Caco-2 (cell line): Measurements from ENCODE around the gene PCDHA6. TPM values are rescaled to one million over a fixed set of nuclear protein-coding genes. Genes with fewer than 3 reads are reported as not detected.
"Not testable (repeated sequence)": the region's sequence is repeated elsewhere in the genome, so short reads cannot be mapped to it uniquely, and the experiment has no call there.

Source experiments
- BruUV-seq: library from RNA; stranded (reverse); fragments of 400-500 nt; replicated peaks from 2 replicates; lab custom pipeline; 2021; lab: Mats Ljungman, UMichigan
- CTCF ChIA-PET: fragments of 300-600 bp; sonication (Branson Sonifier 250); formaldehyde crosslinking; loops from one replicate; lab custom pipeline; 2022; ENCODE audit warnings: antibody characterized with exemption; lab: Charles Lee
- POLR2A ChIA-PET: fragments of 300-600 bp; sonication (Branson Sonifier 250); formaldehyde crosslinking; loops from one replicate; lab custom pipeline; 2022; ENCODE audit warnings: antibody characterized with exemption; lab: Charles Lee
- DNase-seq, 2 experiments: peaks; one replicate each; pipeline versions ENCODE4 v3.0.0 to v3.0.0-alpha.2; 2020 to 2022
- H3K27me3 ChIP-seq: replicated peaks from 2 replicates; pipeline ENCODE4 v1.6.0; 2011; ENCODE audit warnings: low read length; ENCODE audit not compliant: control insufficient read depth, insufficient read depth
- H3K36me3 ChIP-seq: 2 replicates; pipeline ENCODE4 v1.5.1; 2011; ENCODE audit warnings: low read length; ENCODE audit not compliant: control insufficient read depth, insufficient read depth
- H3K4me1 ChIP-seq: fragments of 250-450 bp; sonication (Bioruptor Pico); 2 replicates; pipeline ENCODE4 v1.5.1; 2020; ENCODE audit warnings: mild to moderate bottlenecking
- H3K4me3 ChIP-seq: 2 replicates; pipeline ENCODE4 v1.5.1; 2011; ENCODE audit warnings: low read depth, mild to moderate bottlenecking, control low read depth, low read length
- H3K9me3 ChIP-seq: fragments of 250-450 bp; sonication (Bioruptor Pico); 2 replicates; pipeline ENCODE4 v1.5.1; 2020; ENCODE audit warnings: mild to moderate bottlenecking, moderate library complexity
- H3K27ac Mint-ChIP-seq: one replicate; pipeline ENCODE4 v1.8.0; 2022; ENCODE audit warnings: mixed read lengths; ENCODE audit not compliant: unreplicated experiment
- H3K27me3 Mint-ChIP-seq: one replicate; pipeline ENCODE4 v1.8.0; 2022; ENCODE audit warnings: mixed read lengths; ENCODE audit not compliant: insufficient read depth, unreplicated experiment
- H3K36me3 Mint-ChIP-seq: one replicate; pipeline ENCODE4 v1.8.0; 2022; ENCODE audit warnings: mild to moderate bottlenecking, mixed read lengths; ENCODE audit not compliant: insufficient read depth, unreplicated experiment
- H3K4me1 Mint-ChIP-seq: one replicate; pipeline ENCODE4 v1.8.0; 2022; ENCODE audit warnings: low read depth, mixed read lengths; ENCODE audit not compliant: unreplicated experiment
- H3K4me3 Mint-ChIP-seq: one replicate; pipeline ENCODE4 v1.8.0; 2022; ENCODE audit warnings: mild to moderate bottlenecking, moderate library complexity, mixed read lengths; ENCODE audit not compliant: unreplicated experiment
- H3K9me3 Mint-ChIP-seq: one replicate; pipeline ENCODE4 v1.8.0; 2022; ENCODE audit warnings: mixed read lengths; ENCODE audit not compliant: unreplicated experiment
- CTCF ChIP-seq, 2 experiments: fragments of 200-600 bp in 1 of 2; IDR thresholded peaks; 1 replicate in 1 of 2; 2 replicates in 1 of 2; pipeline versions ENCODE4 v1.5.1 to v1.8.0; 2011 to 2022; ENCODE audit warnings: antibody characterized with exemption in 1 of 2, control low read depth in 1 of 2, inconsistent platforms in 1 of 2, low read depth in 1 of 2, low read length in 1 of 2, mild to moderate bottlenecking in 1 of 2, moderate library complexity in 1 of 2; ENCODE audit not compliant: insufficient read depth in 1 of 2, severe bottlenecking in 1 of 2, unreplicated experiment in 1 of 2
- intact Hi-C: fragments of 100-400 bp; cut with micrococcal nuclease; formaldehyde crosslinking; loops from one replicate; pipeline ENCODE4 v1.10.0; 2022; ENCODE audit not compliant: unreplicated experiment
- total RNA-seq: library from RNA; stranded (reverse); gene quantifications from 2 replicates; pipeline ENCODE4 v1.2.3, GENCODE V29; 2022

Gene PCDHA6
- total RNA-seq, 1 experiment from 2014 or later: not detected

GRCh38 chr5:140840978-140841962 lies 13.5 kb downstream of the PCDHA6 start, which contains the start of gene PCDHA8:
Gene PCDHA8, plus strand, starts transcription at chr5:140841187. Its CDS starts 135 bp downstream, at chr5:140841322.
- Histone ChIP-seq H3K27me3 (no peaks in the 10 kb centered on the region), H3K4me3 (no peak within 1 kb of the TSS), H3K36me3 (no peaks in the 10 kb centered on the region), H3K4me1 (no peaks in the 10 kb centered on the region), H3K9me3 (0 out of 2 replicates have a peak, but pooled peaks cover 3% of the 10 kb centered on the region)
- Mint-ChIP-seq H3K4me1 (no peaks in the 10 kb centered on the region), H3K27ac (no peak within 1 kb of the TSS), H3K4me3 (no peak within 1 kb of the TSS), H3K9me3 (no peaks in the 10 kb centered on the region), H3K27me3 (no peaks in the 10 kb centered on the region), H3K36me3 (no peaks in the 10 kb centered on the region)
- CTCF ChIA-PET: interaction anchor here (0.6 kb wide), 1 partner anchor 587 kb away, joined by 3 read pairs; no protein-coding TSS in a partner anchor
- no peak for TF ChIP-seq CTCF (IDR thresholded peaks at IDR 0.05; ENCODE audit: insufficient read depth in 1 of 2, low read depth in 1 of 2, low read length in 1 of 2, severe bottlenecking in 1 of 2, unreplicated experiment in 1 of 2)
- POLR2A ChIA-PET: no interaction called here
- BruUV-seq: no TSS peak
- intact Hi-C loops: loop anchor here (1.0 kb wide), 1 partner anchor 200 kb away; no protein-coding TSS in a partner anchor
- DNase-seq: no peak

DNA sequence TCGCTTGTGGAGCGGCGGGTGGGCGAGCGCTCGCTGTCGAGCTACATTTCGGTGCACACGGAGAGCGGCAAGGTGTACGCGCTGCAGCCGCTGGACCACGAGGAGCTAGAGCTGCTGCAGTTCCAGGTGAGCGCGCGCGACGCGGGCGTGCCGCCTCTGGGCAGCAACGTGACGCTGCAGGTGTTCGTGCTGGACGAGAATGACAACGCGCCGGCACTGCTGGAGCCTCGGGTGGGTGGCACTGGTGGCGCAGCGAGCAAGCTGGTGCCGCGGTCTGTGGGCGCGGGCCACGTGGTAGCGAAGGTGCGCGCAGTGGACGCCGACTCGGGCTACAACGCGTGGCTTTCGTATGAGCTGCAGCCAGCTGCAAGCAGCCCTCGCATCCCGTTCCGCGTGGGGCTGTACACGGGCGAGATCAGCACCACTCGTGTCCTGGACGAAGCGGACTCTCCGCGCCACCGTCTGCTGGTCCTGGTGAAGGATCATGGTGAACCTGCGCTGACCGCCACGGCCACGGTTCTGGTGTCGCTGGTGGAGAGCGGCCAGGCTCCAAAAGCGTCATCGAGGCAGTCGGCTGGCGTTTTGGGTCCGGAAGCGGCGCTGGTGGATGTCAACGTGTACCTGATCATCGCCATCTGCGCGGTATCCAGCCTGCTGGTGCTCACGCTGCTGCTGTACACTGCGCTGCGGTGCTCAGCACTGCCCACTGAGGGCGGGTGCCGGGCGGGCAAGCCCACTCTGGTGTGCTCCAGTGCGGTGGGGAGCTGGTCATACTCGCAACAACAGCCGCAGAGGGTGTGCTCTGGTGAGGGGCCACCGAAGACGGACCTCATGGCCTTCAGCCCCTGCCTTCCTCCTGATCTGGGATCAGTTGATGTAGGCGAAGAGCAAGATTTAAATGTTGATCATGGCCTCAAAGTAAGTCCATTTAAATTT lies 15.3 kb downstream of the PCDHA6 start:
- intact Hi-C loops: no loop called here
- Histone ChIP-seq H3K36me3 (no peaks in the 10 kb centered on the region), H3K9me3 (peaks cover 7% of the 10 kb centered on the region; the same call in 1 of the 2 replicates), H3K4me1 (no peaks in the 10 kb centered on the region), H3K4me3 (no peak overlapping the region), H3K27me3 (no peaks in the 10 kb centered on the region)
- BruUV-seq: no TSS peak
- Mint-ChIP-seq H3K4me3 (no peak overlapping the region), H3K4me1 (no peaks in the 10 kb centered on the region), H3K9me3 (no peaks in the 10 kb centered on the region), H3K36me3 (no peaks in the 10 kb centered on the region), H3K27ac (no peak overlapping the region), H3K27me3 (no peaks in the 10 kb centered on the region)
- no peak for TF ChIP-seq CTCF (IDR thresholded peaks at IDR 0.05; ENCODE audit: insufficient read depth in 1 of 2, low read depth in 1 of 2, low read length in 1 of 2, severe bottlenecking in 1 of 2, unreplicated experiment in 1 of 2)
- DNase-seq: no peak
- ChIA-PET CTCF (no interaction called here), POLR2A (no interaction called here)

DNA sequence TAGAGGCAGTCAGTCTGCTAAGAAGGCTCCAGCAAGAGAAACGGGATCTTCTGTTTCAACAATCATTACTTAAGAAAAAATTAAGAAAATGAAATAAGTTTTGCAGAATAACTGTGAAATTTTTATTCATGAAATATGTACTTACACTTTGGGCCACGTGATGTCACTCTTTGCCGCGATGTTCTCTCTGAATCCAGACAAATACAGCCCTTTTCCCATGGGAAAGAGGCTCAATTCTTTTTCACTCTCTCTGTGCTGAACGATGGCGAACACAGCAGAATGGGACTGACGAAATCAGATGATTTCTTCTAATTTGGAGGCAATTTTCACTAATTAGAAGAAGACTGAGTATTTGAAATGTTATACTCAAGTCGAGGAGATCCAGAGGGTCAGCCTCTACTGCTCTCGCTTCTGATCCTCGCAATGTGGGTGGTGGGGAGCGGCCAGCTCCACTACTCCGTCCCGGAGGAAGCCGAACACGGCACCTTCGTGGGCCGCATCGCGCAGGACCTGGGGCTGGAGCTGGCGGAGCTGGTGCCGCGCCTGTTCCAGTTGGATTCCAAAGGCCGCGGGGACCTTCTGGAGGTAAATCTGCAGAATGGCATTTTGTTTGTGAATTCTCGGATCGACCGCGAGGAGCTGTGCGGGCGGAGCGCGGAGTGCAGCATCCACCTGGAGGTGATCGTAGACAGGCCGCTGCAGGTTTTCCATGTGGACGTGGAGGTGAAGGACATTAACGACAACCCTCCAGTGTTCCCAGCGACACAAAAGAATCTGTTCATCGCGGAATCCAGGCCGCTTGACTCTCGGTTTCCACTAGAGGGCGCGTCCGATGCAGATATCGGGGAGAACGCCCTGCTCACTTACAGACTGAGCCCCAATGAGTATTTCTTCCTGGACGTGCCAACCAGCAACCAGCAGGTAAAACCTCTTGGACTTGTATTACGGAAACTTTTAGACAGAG lies 20.7 kb downstream of the PCDHA6 start, which contains the start of gene PCDHA9:
Gene PCDHA9 (plus strand): TSS at position 244 of the 964 bp plus-strand sequence. CDS start 114 bp downstream, at position 358.
- intact Hi-C loops, CTCF ChIA-PET, H3K27ac Mint-ChIP-seq: not testable (repeated sequence)

DNA sequence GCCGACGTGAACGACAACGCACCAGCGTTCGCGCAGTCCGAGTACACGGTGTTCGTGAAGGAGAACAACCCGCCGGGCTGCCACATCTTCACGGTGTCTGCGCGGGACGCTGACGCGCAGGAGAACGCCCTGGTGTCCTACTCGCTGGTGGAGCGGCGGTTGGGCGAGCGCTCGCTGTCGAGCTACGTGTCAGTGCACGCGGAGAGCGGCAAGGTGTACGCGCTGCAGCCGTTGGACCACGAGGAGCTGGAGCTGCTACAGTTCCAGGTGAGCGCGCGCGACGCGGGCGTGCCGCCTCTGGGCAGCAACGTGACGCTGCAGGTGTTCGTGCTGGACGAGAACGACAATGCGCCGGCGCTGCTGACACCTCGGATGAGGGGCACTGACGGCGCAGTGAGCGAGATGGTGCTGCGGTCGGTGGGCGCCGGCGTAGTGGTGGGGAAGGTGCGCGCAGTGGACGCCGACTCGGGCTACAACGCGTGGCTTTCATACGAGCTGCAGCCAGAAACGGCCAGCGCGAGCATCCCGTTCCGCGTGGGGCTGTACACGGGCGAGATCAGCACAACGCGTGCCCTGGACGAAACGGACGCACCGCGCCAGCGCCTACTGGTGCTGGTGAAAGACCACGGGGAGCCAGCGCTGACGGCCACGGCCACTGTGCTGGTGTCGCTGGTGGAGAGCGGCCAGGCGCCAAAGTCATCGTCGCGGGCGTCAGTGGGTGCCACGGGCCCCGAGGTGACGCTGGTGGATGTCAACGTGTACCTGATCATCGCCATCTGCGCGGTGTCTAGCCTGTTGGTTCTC lies 22.3 kb downstream of the PCDHA6 start:
- H3K27me3 Mint-ChIP-seq, H3K4me1 Mint-ChIP-seq, CTCF ChIA-PET, H3K4me3 ChIP-seq, intact Hi-C loops, H3K4me1 ChIP-seq, H3K9me3 ChIP-seq, POLR2A ChIA-PET, H3K9me3 Mint-ChIP-seq, H3K36me3 Mint-ChIP-seq, H3K4me3 Mint-ChIP-seq, H3K27ac Mint-ChIP-seq, H3K27me3 ChIP-seq, BruUV-seq, DNase-seq, H3K36me3 ChIP-seq: not testable (repeated sequence)

More for the DNA sequence above, 20.7 kb downstream of the PCDHA6 start, which contains the start of gene PCDHA9:
- H3K36me3 Mint-ChIP-seq, H3K36me3 ChIP-seq, DNase-seq, H3K27me3 ChIP-seq, H3K4me3 ChIP-seq, H3K4me1 ChIP-seq, BruUV-seq, POLR2A ChIA-PET, H3K9me3 ChIP-seq, H3K4me3 Mint-ChIP-seq, H3K9me3 Mint-ChIP-seq, H3K4me1 Mint-ChIP-seq, H3K27me3 Mint-ChIP-seq: not testable (repeated sequence)
